Neural progenitor cell (in vitro differentiated cells): ENCODE data around the gene SDHC. TPM values are rescaled to one million over a fixed set of nuclear protein-coding genes. Genes with fewer than 3 reads are reported as not detected.
A peak's percentile ranks its signal among the peaks of the same experiment; 100 is the strongest.
"Not testable (repeated sequence)": the region's sequence is repeated elsewhere in the genome, so short reads cannot be mapped to it uniquely, and the experiment has no call there.

Source experiments
- DNase-seq: peaks from one replicate; pipeline ENCODE4 v3.0.0-alpha.2; 2016; ENCODE audit warnings: low spot score
- H2AFZ ChIP-seq: fragments of 200-600 bp; sonication (generic); replicated peaks from 2 replicates; pipeline ENCODE4 v1.6.1; 2016; ENCODE audit warnings: antibody characterized with exemption
- H3F3A ChIP-seq: fragments of 200-600 bp; sonication (generic); 2 replicates; pipeline ENCODE4 v1.6.1; 2016; ENCODE audit warnings: antibody characterized with exemption, low read depth
- H3K27ac ChIP-seq: fragments of 200-600 bp; sonication (generic); 2 replicates; pipeline ENCODE4 v1.5.1; 2016; ENCODE audit warnings: mild to moderate bottlenecking
- H3K27me3 ChIP-seq: fragments of 200-600 bp; sonication (generic); 2 replicates; pipeline ENCODE4 v1.6.1; 2016; ENCODE audit warnings: mild to moderate bottlenecking, moderate library complexity
- H3K36me3 ChIP-seq: fragments of 200-600 bp; sonication (generic); 2 replicates; pipeline ENCODE4 v1.5.1; 2016
- H3K4me1 ChIP-seq: fragments of 200-600 bp; sonication (generic); 2 replicates; pipeline ENCODE4 v1.6.1; 2016; ENCODE audit warnings: mixed run types
- H3K4me2 ChIP-seq: fragments of 200-600 bp; sonication (generic); 2 replicates; pipeline ENCODE4 v1.6.1; 2016
- H3K4me3 ChIP-seq: fragments of 200-600 bp; sonication (generic); 2 replicates; pipeline ENCODE4 v1.5.1; 2016
- H3K79me2 ChIP-seq: fragments of 200-600 bp; sonication (generic); 2 replicates; pipeline ENCODE4 v1.6.1; 2016; ENCODE audit warnings: low read depth
- H3K9ac ChIP-seq: fragments of 200-600 bp; sonication (generic); 2 replicates; pipeline ENCODE4 v1.6.1; 2016
- H3K9me3 ChIP-seq: fragments of 200-600 bp; sonication (generic); 2 replicates; pipeline ENCODE4 v1.5.1; 2016; ENCODE audit warnings: low read depth
- H4K20me1 ChIP-seq: fragments of 200-600 bp; sonication (generic); 2 replicates; pipeline ENCODE4 v1.6.1; 2016; ENCODE audit warnings: low read depth
- H3K27ac Mint-ChIP-seq: 3 replicates; pipeline ENCODE4 v1.8.0; 2021; ENCODE audit warnings: mixed read lengths
- H3K27me3 Mint-ChIP-seq: 2 replicates; pipeline ENCODE4 v1.8.0; 2022; ENCODE audit warnings: low read depth, mild to moderate bottlenecking, inconsistent platforms, moderate library complexity, mixed read lengths; ENCODE audit not compliant: insufficient read depth
- H3K36me3 Mint-ChIP-seq: 3 replicates; pipeline ENCODE4 v1.8.0; 2021; ENCODE audit warnings: mixed read lengths
- H3K4me1 Mint-ChIP-seq: 3 replicates; pipeline ENCODE4 v1.8.0; 2021; ENCODE audit warnings: mixed read lengths
- H3K4me3 Mint-ChIP-seq: 3 replicates; pipeline ENCODE4 v1.8.0; 2021; ENCODE audit warnings: mild to moderate bottlenecking, moderate library complexity, mixed read lengths
- H3K9me3 Mint-ChIP-seq: 3 replicates; pipeline ENCODE4 v1.8.0; 2020; ENCODE audit warnings: mixed read lengths
- CTCF ChIP-seq: fragments of 200-600 bp; sonication (generic); IDR thresholded peaks from 2 replicates; pipeline ENCODE4 v1.5.1; 2017; ENCODE audit warnings: antibody characterized with exemption, mild to moderate bottlenecking
- EZH2 ChIP-seq: fragments of 200-600 bp; sonication (generic); IDR thresholded peaks from 2 replicates; pipeline ENCODE4 v1.6.1; 2017; ENCODE audit warnings: antibody characterized with exemption, mild to moderate bottlenecking, moderate library complexity
- EZH2phosphoT487 ChIP-seq: fragments of 200-600 bp; sonication (generic); IDR thresholded peaks from 2 replicates; pipeline ENCODE4 v1.6.1; 2017; ENCODE audit warnings: antibody characterized with exemption
- total RNA-seq: library from RNA; depleted of rRNA; stranded (reverse); fragments of >200 nt; gene quantifications from 2 replicates; pipeline ENCODE4 v1.2.3, GENCODE V29; 2015; ENCODE audit warnings: low replicate concordance

SDHC gene
- total RNA-seq, 1 donor from 2014 or later = 61.2 TPM

GRCh38 chr1:161389691-161390558, 75.7 kb downstream of the SDHC start:
- H3K4me1 Mint-ChIP-seq = peaks cover 2% of the 10 kb centered on the region
- Histone ChIP-seq H3K27ac (no peak overlapping the region), H3K4me2 (peak overlapping the region; percentile 91), H4K20me1 (no peaks in the 10 kb centered on the region), H2AFZ (peak overlapping the region; percentile 95), H3K4me1 (peaks cover 4% of the 10 kb centered on the region), H3K9ac (peak overlapping the region; percentile 10), H3K79me2 (no peaks in the 10 kb centered on the region), H3K27me3 (peaks cover 9% of the 10 kb centered on the region), H3K36me3 (no peaks in the 10 kb centered on the region), H3F3A (peaks cover 5% of the 10 kb centered on the region), H3K9me3 (no peaks in the 10 kb centered on the region), H3K4me3 (peak overlapping the region; percentile 66)
- H3K9me3 Mint-ChIP-seq = no peaks in the 10 kb centered on the region
- peak; percentile 95 for DNase-seq
- peak overlapping the region; percentile 88 for H3K4me3 Mint-ChIP-seq
- no peaks in the 10 kb centered on the region for H3K36me3 Mint-ChIP-seq
- TF ChIP-seq EZH2phosphoT487 (no peak), CTCF (no peak), EZH2 (no peak)
- H3K27ac Mint-ChIP-seq = peak overlapping the region; percentile 18
- H3K27me3 Mint-ChIP-seq = peaks cover 4% of the 10 kb centered on the region

GRCh38 chr1:161390559-161390858, 76.3 kb downstream of the SDHC start:
- Mint-ChIP-seq H3K4me3 (peak overlapping the region; percentile 88), H3K9me3 (no peaks in the 10 kb centered on the region), H3K27ac (peak overlapping the region; percentile 18), H3K36me3 (no peaks in the 10 kb centered on the region), H3K27me3 (peaks cover 4% of the 10 kb centered on the region), H3K4me1 (peaks cover 2% of the 10 kb centered on the region)
- Histone ChIP-seq H3K9me3 (no peaks in the 10 kb centered on the region), H3K9ac (peak overlapping the region; percentile 10), H3F3A (peaks cover 5% of the 10 kb centered on the region), H2AFZ (peak overlapping the region; percentile 92), H3K4me1 (peaks cover 4% of the 10 kb centered on the region), H4K20me1 (no peaks in the 10 kb centered on the region), H3K4me3 (peak overlapping the region; percentile 66), H3K27ac (no peak overlapping the region), H3K27me3 (peaks cover 9% of the 10 kb centered on the region), H3K36me3 (no peaks in the 10 kb centered on the region), H3K79me2 (no peaks in the 10 kb centered on the region), H3K4me2 (peak overlapping the region; percentile 91)
- TF ChIP-seq EZH2 (no peak), CTCF (no peak), EZH2phosphoT487 (no peak)
- DNase-seq = no peak

- not testable (repeated sequence) for H3K36me3 ChIP-seq, H3K36me3 Mint-ChIP-seq, H2AFZ ChIP-seq, H3K27ac Mint-ChIP-seq, H3K4me1 ChIP-seq, H3K27me3 ChIP-seq, H3K4me1 Mint-ChIP-seq, H3F3A ChIP-seq, H3K27ac ChIP-seq, H3K9me3 Mint-ChIP-seq, H3K9me3 ChIP-seq, H3K79me2 ChIP-seq, H3K9ac ChIP-seq, DNase-seq, H3K27me3 Mint-ChIP-seq, H4K20me1 ChIP-seq
- H3K4me3 ChIP-seq = peak overlapping the region; percentile 66
- H3K4me3 Mint-ChIP-seq = peak overlapping the region; percentile 88
- peak overlapping the region; percentile 91 for H3K4me2 ChIP-seq
Observed at GRCh38 chr1:161391136-161391535, 77.0 kb downstream of the SDHC start.

GRCh38 chr1:161391611-161392010, 77.4 kb downstream of the SDHC start:
- Histone ChIP-seq H3K27ac (no peak overlapping the region), H3K4me1 (peaks cover 4% of the 10 kb centered on the region), H2AFZ (no peak overlapping the region), H3K27me3 (peaks cover 9% of the 10 kb centered on the region), H3F3A (peaks cover 5% of the 10 kb centered on the region), H3K9me3 (no peaks in the 10 kb centered on the region), H3K4me2 (no peak overlapping the region), H4K20me1 (no peaks in the 10 kb centered on the region), H3K79me2 (no peaks in the 10 kb centered on the region), H3K36me3 (no peaks in the 10 kb centered on the region), H3K9ac (no peak overlapping the region), H3K4me3 (no peak overlapping the region)
- H3K9me3 Mint-ChIP-seq = no peaks in the 10 kb centered on the region
- no peak for TF ChIP-seq EZH2phosphoT487
- TF ChIP-seq EZH2 = no peak
- TF ChIP-seq CTCF = no peak
- peak overlapping the region; percentile 55 for H3K4me3 Mint-ChIP-seq
- H3K4me1 Mint-ChIP-seq = peaks cover 2% of the 10 kb centered on the region
- no peak overlapping the region for H3K27ac Mint-ChIP-seq
- peaks cover 4% of the 10 kb centered on the region for H3K27me3 Mint-ChIP-seq
- no peak for DNase-seq
- H3K36me3 Mint-ChIP-seq = no peaks in the 10 kb centered on the region
